NT2/D1 (cell line): Measurements from ENCODE around the gene PRSS50.

ENCODE experiments used
- DNase-seq: peaks from one replicate; pipeline ENCODE4 v3.0.0-alpha.2; 2011; ENCODE audit warnings: low read depth, low spot score
- H3K27me3 ChIP-seq: 2 replicates; pipeline ENCODE4 v1.6.0; 2011; ENCODE audit warnings: mild to moderate bottlenecking; ENCODE audit not compliant: insufficient read length, insufficient read depth
- H3K36me3 ChIP-seq: 2 replicates; pipeline ENCODE4 v1.6.1; 2011; ENCODE audit warnings: mild to moderate bottlenecking, low read length, mixed read lengths; ENCODE audit not compliant: insufficient read depth, insufficient read length
- H3K4me1 ChIP-seq: 2 replicates; pipeline ENCODE4 v1.5.1; 2011; ENCODE audit not compliant: insufficient read depth, insufficient read length
- H3K4me3 ChIP-seq: 2 replicates; pipeline ENCODE4 v1.5.1; 2011; ENCODE audit warnings: low read depth; ENCODE audit not compliant: insufficient read length
- H3K9ac ChIP-seq: 2 replicates; pipeline ENCODE4 v1.6.0; 2011; ENCODE audit warnings: low read depth; ENCODE audit not compliant: insufficient read length
- H3K9me3 ChIP-seq: 2 replicates; pipeline ENCODE4 v1.5.1; 2011; ENCODE audit warnings: mild to moderate bottlenecking, low read length; ENCODE audit not compliant: insufficient read depth
- SUZ12 ChIP-seq: IDR thresholded peaks from 2 replicates; pipeline ENCODE4 v1.6.1; 2011; ENCODE audit not compliant: insufficient read length, insufficient read depth; ENCODE audit errors: extremely low read depth
- YY1 ChIP-seq: IDR thresholded peaks from 2 replicates; pipeline ENCODE4 v1.6.1; 2011; ENCODE audit not compliant: insufficient read length, insufficient read depth
- ZNF274 ChIP-seq: IDR thresholded peaks from 2 replicates; pipeline ENCODE4 v1.6.1; 2011; ENCODE audit warnings: mild to moderate bottlenecking, low read depth, low read length

The PRSS50 gene

GRCh38 chr3:46667657-46668056, 50.0 kb downstream of the PRSS50 start:
- no peak for DNase-seq

GRCh38 chr3:46667061-46667621, 50.5 kb downstream of the PRSS50 start:
- H3K27me3 ChIP-seq = no peaks in the 10 kb centered on the region
- no peak overlapping the region for H3K4me3 ChIP-seq
- peaks cover 11% of the 10 kb centered on the region for H3K4me1 ChIP-seq
- H3K9me3 ChIP-seq = no peaks in the 10 kb centered on the region
- no peak for DNase-seq
- no peak overlapping the region for H3K9ac ChIP-seq
- TF ChIP-seq YY1 (no peak), ZNF274 (no peak), SUZ12 (no peak)
- H3K36me3 ChIP-seq = peaks cover 2% of the 10 kb centered on the region

More at GRCh38 chr3:46667657-46668056, 50.0 kb downstream of the PRSS50 start:
- no peaks in the 10 kb centered on the region for H3K9me3 ChIP-seq
- no peak overlapping the region for H3K4me3 ChIP-seq
- H3K27me3 ChIP-seq = no peaks in the 10 kb centered on the region
- no peak overlapping the region for H3K9ac ChIP-seq
- TF ChIP-seq YY1 = no peak
- TF ChIP-seq SUZ12 = no peak
- TF ChIP-seq ZNF274 = no peak
- peaks cover 2% of the 10 kb centered on the region for H3K36me3 ChIP-seq
- H3K4me1 ChIP-seq = peaks cover 6% of the 10 kb centered on the region

- H3K27me3 ChIP-seq = no peaks in the 10 kb centered on the region
- H3K9ac ChIP-seq = no peak overlapping the region
- DNase-seq = no peak
- H3K4me3 ChIP-seq = no peak overlapping the region
- peaks cover 2% of the 10 kb centered on the region for H3K36me3 ChIP-seq
- H3K4me1 ChIP-seq = peaks cover 14% of the 10 kb centered on the region
- no peak for TF ChIP-seq YY1
- TF ChIP-seq SUZ12 = no peak
- TF ChIP-seq ZNF274 = no peak
- H3K9me3 ChIP-seq = no peaks in the 10 kb centered on the region
Measured at GRCh38 chr3:46666453-46666845, 51.2 kb downstream of the PRSS50 start.

GRCh38 chr3:46665763-46666452, 51.8 kb downstream of the PRSS50 start:
- no peak for TF ChIP-seq SUZ12
- no peak for TF ChIP-seq YY1
- TF ChIP-seq ZNF274 = no peak

GRCh38 chr3:46664971-46665762, 52.5 kb downstream of the PRSS50 start:
- Histone ChIP-seq H3K36me3 (no peaks in the 10 kb centered on the region), H3K9me3 (no peaks in the 10 kb centered on the region), H3K9ac (no peak overlapping the region), H3K4me1 (peaks cover 20% of the 10 kb centered on the region), H3K27me3 (no peaks in the 10 kb centered on the region), H3K4me3 (no peak overlapping the region)
- TF ChIP-seq ZNF274 (no peak), SUZ12 (no peak), YY1 (no peak)
- DNase-seq = no peak

More at GRCh38 chr3:46665763-46666452, 51.8 kb downstream of the PRSS50 start:
- H3K9me3 ChIP-seq = no peaks in the 10 kb centered on the region
- no peak for DNase-seq
- H3K4me3 ChIP-seq = no peak overlapping the region
- H3K9ac ChIP-seq = no peak overlapping the region
- peaks cover 2% of the 10 kb centered on the region for H3K36me3 ChIP-seq
- peaks cover 14% of the 10 kb centered on the region for H3K4me1 ChIP-seq
- no peaks in the 10 kb centered on the region for H3K27me3 ChIP-seq

- Histone ChIP-seq H3K9ac (no peak overlapping the region), H3K36me3 (no peaks in the 10 kb centered on the region), H3K9me3 (no peaks in the 10 kb centered on the region), H3K27me3 (no peaks in the 10 kb centered on the region), H3K4me3 (no peak overlapping the region), H3K4me1 (peaks cover 23% of the 10 kb centered on the region)
- no peak for TF ChIP-seq SUZ12
- no peak for TF ChIP-seq YY1
- no peak for TF ChIP-seq ZNF274
- no peak for DNase-seq
Measured at GRCh38 chr3:46664188-46664970, 53.3 kb downstream of the PRSS50 start.
